ENCODE data around the gene DRICH1. TPM values are rescaled to one million over a fixed set of nuclear protein-coding genes. Genes with fewer than 3 reads are reported as not detected.
"Not testable (repeated sequence)": the region's sequence is repeated elsewhere in the genome, so short reads cannot be mapped to it uniquely, and the experiment has no call there.

DRICH1 gene
- total RNA-seq, 1 donor from 2014 or later = 0.41 TPM

- DNase-seq = no peak
These were observed 33.2 kb downstream of the DRICH1 start for GRCh38 chr22:23598805-23599518.

GRCh38 chr22:23597576-23598268, 34.4 kb downstream of the DRICH1 start:
- not testable (repeated sequence) for DNase-seq

GRCh38 chr22:23595904-23596303, 36.2 kb downstream of the DRICH1 start:
- not testable (repeated sequence) for DNase-seq

- no peak for DNase-seq
These were observed 40.3 kb downstream of the DRICH1 start for GRCh38 chr22:23591846-23592245.

GRCh38 chr22:23591201-23591791, 40.8 kb downstream of the DRICH1 start:
- peak; percentile 77 for DNase-seq

- no peak for DNase-seq
These were observed 48.3 kb downstream of the DRICH1 start for GRCh38 chr22:23583836-23584235.

- DNase-seq = no peak
These were observed 49.0 kb downstream of the DRICH1 start for GRCh38 chr22:23583153-23583552.

- DNase-seq = no peak
These were observed 50.9 kb downstream of the DRICH1 start for GRCh38 chr22:23581260-23581650.

- no peak for DNase-seq
These were observed 51.4 kb downstream of the DRICH1 start for GRCh38 chr22:23580576-23581259.

- DNase-seq = no peak
These were observed 52.1 kb downstream of the DRICH1 start, which contains the start of gene IGLL1 for GRCh38 chr22:23579870-23580575. Gene IGLL1, minus strand, starts transcription at chr22:23580290. Its CDS starts 100 bp downstream, at chr22:23580190.

GRCh38 chr22:23579280-23579679, 52.8 kb downstream of the DRICH1 start:
- no peak for DNase-seq

GRCh38 chr22:23578306-23578705, 53.8 kb downstream of the DRICH1 start:
- no peak for DNase-seq

- DNase-seq = no peak
These were observed 55.4 kb downstream of the DRICH1 start for GRCh38 chr22:23576681-23577080.

GRCh38 chr22:23575601-23576000, 56.5 kb downstream of the DRICH1 start:
- no peak for DNase-seq

- peak; percentile 27 for DNase-seq
These were observed 57.2 kb downstream of the DRICH1 start for GRCh38 chr22:23574877-23575276.

- DNase-seq = no peak
These were observed 57.7 kb downstream of the DRICH1 start for GRCh38 chr22:23574371-23574811.

GRCh38 chr22:23573701-23574235, 58.4 kb downstream of the DRICH1 start:
- not testable (repeated sequence) for DNase-seq

- DNase-seq = not testable (repeated sequence)
These were observed 59.0 kb downstream of the DRICH1 start for GRCh38 chr22:23573106-23573505.

- peak; percentile 25 for DNase-seq
These were observed 60.6 kb downstream of the DRICH1 start for GRCh38 chr22:23571486-23571885.

GRCh38 chr22:23570681-23571080, 61.4 kb downstream of the DRICH1 start:
- DNase-seq = peak; percentile 20

- DNase-seq = no peak
These were observed 62.4 kb downstream of the DRICH1 start for GRCh38 chr22:23569716-23570115.

GRCh38 chr22:23569291-23569690, 62.8 kb downstream of the DRICH1 start:
- DNase-seq = no peak

Measured in tongue (tissue), 2 donors.